A549 (cell line): ENCODE results near the gene AKR1C1. TPM values are rescaled to one million over a fixed set of nuclear protein-coding genes. Genes with fewer than 3 reads are reported as not detected.

Experiments
- ATAC-seq, 2 experiments: fragments of 200-7000 bp in 1 of 2; fragments of >200 bp in 1 of 2; cut with Nextera tagmentation in 1 of 2; cut with Tn5 transposase in 1 of 2; 3 replicates each; pipeline versions ENCODE4 v1.8.0 to v1.9.1; 2018 to 2020; ENCODE audit warnings: mild to moderate bottlenecking in 1 of 2, moderate library complexity in 1 of 2
- CTCF ChIA-PET: fragments of 300-600 bp; sonication (Branson Sonifier 250); formaldehyde crosslinking; extraction: SDS; loops from one replicate; lab custom pipeline; 2021; ENCODE audit warnings: antibody characterized with exemption, inconsistent platforms; lab: Yijun Ruan, JAX
- POLR2A ChIA-PET: fragments of 350-600 bp; formaldehyde crosslinking; extraction: SDS; loops from one replicate; lab custom pipeline; 2021; ENCODE audit warnings: antibody characterized with exemption, inconsistent platforms; lab: Yijun Ruan, JAX
- DNase-seq, 2 experiments: peaks; one replicate each; pipeline versions ENCODE4 v3.0.0 to v3.0.0-alpha.2; 2011 to 2016; ENCODE audit warnings: low read depth in 1 of 2, low spot score in 1 of 2
- FAIRE-seq: peaks from 2 replicates; lab custom pipeline; 2011; peaks lifted over from hg19 to GRCh38; lab: Jason Lieb, UNC
- H3K27ac ChIP-seq, 2 experiments: fragments of >200 bp; sonication (Bioruptor Twin); formaldehyde crosslinking; 3 replicates each; pipeline ENCODE4 v1.5.1; 2016 to 2017
- H3K4me1 ChIP-seq: fragments of >200 bp; sonication (Bioruptor Twin); formaldehyde crosslinking; 3 replicates; pipeline ENCODE4 v1.6.1; 2016
- H3K4me2 ChIP-seq: fragments of >200 bp; sonication (Bioruptor Twin); formaldehyde crosslinking; 3 replicates; pipeline ENCODE4 v1.6.1; 2016
- H3K4me3 ChIP-seq: fragments of >200 bp; sonication (Bioruptor Twin); formaldehyde crosslinking; 3 replicates; pipeline ENCODE4 v1.5.1; 2016
- H3K9me3 ChIP-seq: fragments of >200 bp; sonication (Bioruptor Twin); formaldehyde crosslinking; 3 replicates; pipeline ENCODE4 v1.6.1; 2016
- BHLHE40 ChIP-seq: IDR thresholded peaks from 2 replicates; pipeline ENCODE4 v1.6.1; 2012; ENCODE audit warnings: low read depth, low read length, inconsistent platforms
- CBX8 ChIP-seq: fragments of 200-600 bp; sonication (generic); IDR thresholded peaks from 2 replicates; pipeline ENCODE4 v1.6.1; 2016
- CEBPB ChIP-seq, 2 experiments: fragments of >200 bp in 1 of 2; sonication (Bioruptor Twin) in 1 of 2; formaldehyde crosslinking in 1 of 2; IDR thresholded peaks; 2 replicates each; pipeline ENCODE4 v1.6.1; 2012 to 2016
- CHD2 ChIP-seq: fragments of 150-350 bp; IDR thresholded peaks from 2 replicates; pipeline ENCODE4 v1.6.1; 2014; ENCODE audit warnings: low read length; ENCODE audit not compliant: partially characterized antibody
- EHF ChIP-seq: fragments of 250-450 bp; sonication (Bioruptor Pico); IDR thresholded peaks from 2 replicates; pipeline ENCODE4 v1.5.0; 2020; ENCODE audit warnings: mild to moderate bottlenecking
- EP300 ChIP-seq, 2 experiments: fragments of >200 bp; sonication (Bioruptor Twin); formaldehyde crosslinking; IDR thresholded peaks; 2 replicates in 1 of 2; 3 replicates in 1 of 2; pipeline ENCODE4 v1.6.1; 2016 to 2017
- FOSL2 ChIP-seq, 2 experiments: fragments of 450-650 bp in 1 of 2; fragments of >200 bp in 1 of 2; sonication (Bioruptor Twin) in 1 of 2; formaldehyde crosslinking; IDR thresholded peaks; 2 replicates each; pipeline versions ENCODE4 v1.5.0 to v1.6.1; 2016 to 2020; ENCODE audit warnings: mild to moderate bottlenecking in 1 of 2, moderate library complexity in 1 of 2
- FOXS1 ChIP-seq: fragments of 250-450 bp; sonication (Bioruptor Pico); IDR thresholded peaks from 2 replicates; pipeline ENCODE4 v1.5.0; 2020; ENCODE audit warnings: mild to moderate bottlenecking, moderate library complexity
- HDAC2 ChIP-seq: fragments of 200-600 bp; sonication (generic); IDR thresholded peaks from 2 replicates; pipeline ENCODE4 v1.6.1; 2016
- JUN ChIP-seq, 2 experiments: fragments of >200 bp; sonication (Bioruptor Twin); formaldehyde crosslinking; IDR thresholded peaks; 2 replicates in 1 of 2; 3 replicates in 1 of 2; pipeline ENCODE4 v1.6.1; 2016 to 2017
- JUNB ChIP-seq: fragments of >200 bp; sonication (Bioruptor Twin); formaldehyde crosslinking; IDR thresholded peaks from 2 replicates; pipeline ENCODE4 v1.6.1; 2016
- MAFK ChIP-seq: fragments of 450-650 bp; IDR thresholded peaks from 2 replicates; pipeline ENCODE4 v1.6.1; 2014; ENCODE audit not compliant: partially characterized antibody
- MYC ChIP-seq: IDR thresholded peaks from 2 replicates; pipeline ENCODE4 v1.6.1; 2012; ENCODE audit warnings: mild to moderate bottlenecking, inconsistent platforms, low read length, improper control_type of control experiment, borderline replicate concordance
- NR3C1 ChIP-seq: fragments of >200 bp; sonication (Bioruptor Twin); formaldehyde crosslinking; IDR thresholded peaks from 3 replicates; pipeline ENCODE4 v1.6.1; 2017
- RARB ChIP-seq: fragments of 250-450 bp; sonication (Bioruptor Pico); IDR thresholded peaks from 2 replicates; pipeline ENCODE4 v1.8.0; 2021; ENCODE audit warnings: mild to moderate bottlenecking, moderate library complexity
- WGBS: methylation state at CpG from one replicate; pipeline ENCODE4 v1.1.6; 2017; ENCODE audit errors: missing lambda C conversion rate; 5-methylcytosine and 5-hydroxymethylcytosine counted together
- polyA plus RNA-seq, 4 experiments: library from polyadenylated mRNA; depleted of rRNA in 3 of 4; stranded (reverse); fragments of >200 nt; fragmentation: RNase III in 1 of 4; extraction: RNeasy Plus Mini Kit Qiagen cat#74134 plus additional on column Dnase treatment in 1 of 4; gene quantifications; 2 replicates in 3 of 4; 3 replicates in 1 of 4; pipeline ENCODE4 v1.2.3, GENCODE V29; 2011 to 2017
- TF ChIP-seq, protein P1 (sequence below): fragments of >200 bp; sonication (Bioruptor Twin); formaldehyde crosslinking; IDR thresholded peaks from 2 replicates; pipeline ENCODE4 v1.6.1; 2016
- TF ChIP-seq, protein P2 (sequence below): fragments of 250-450 bp; sonication (Bioruptor Pico); IDR thresholded peaks from 2 replicates; pipeline ENCODE4 v1.5.0; 2020; ENCODE audit warnings: low read depth, mild to moderate bottlenecking, moderate library complexity
- TF ChIP-seq, protein P3 (sequence below): fragments of >200 bp; sonication (Bioruptor Twin); formaldehyde crosslinking; IDR thresholded peaks from 3 replicates; pipeline ENCODE4 v1.5.1; 2016
- TF ChIP-seq, protein P4 (sequence below): fragments of >200 bp; sonication (Bioruptor Twin); formaldehyde crosslinking; IDR thresholded peaks from 3 replicates; pipeline ENCODE4 v1.6.1; 2016

Gene AKR1C1
- polyA plus RNA-seq, 2 of the 4 experiments (the other 2 are of a cell fraction) = 970 to 1,148 TPM

DNA sequence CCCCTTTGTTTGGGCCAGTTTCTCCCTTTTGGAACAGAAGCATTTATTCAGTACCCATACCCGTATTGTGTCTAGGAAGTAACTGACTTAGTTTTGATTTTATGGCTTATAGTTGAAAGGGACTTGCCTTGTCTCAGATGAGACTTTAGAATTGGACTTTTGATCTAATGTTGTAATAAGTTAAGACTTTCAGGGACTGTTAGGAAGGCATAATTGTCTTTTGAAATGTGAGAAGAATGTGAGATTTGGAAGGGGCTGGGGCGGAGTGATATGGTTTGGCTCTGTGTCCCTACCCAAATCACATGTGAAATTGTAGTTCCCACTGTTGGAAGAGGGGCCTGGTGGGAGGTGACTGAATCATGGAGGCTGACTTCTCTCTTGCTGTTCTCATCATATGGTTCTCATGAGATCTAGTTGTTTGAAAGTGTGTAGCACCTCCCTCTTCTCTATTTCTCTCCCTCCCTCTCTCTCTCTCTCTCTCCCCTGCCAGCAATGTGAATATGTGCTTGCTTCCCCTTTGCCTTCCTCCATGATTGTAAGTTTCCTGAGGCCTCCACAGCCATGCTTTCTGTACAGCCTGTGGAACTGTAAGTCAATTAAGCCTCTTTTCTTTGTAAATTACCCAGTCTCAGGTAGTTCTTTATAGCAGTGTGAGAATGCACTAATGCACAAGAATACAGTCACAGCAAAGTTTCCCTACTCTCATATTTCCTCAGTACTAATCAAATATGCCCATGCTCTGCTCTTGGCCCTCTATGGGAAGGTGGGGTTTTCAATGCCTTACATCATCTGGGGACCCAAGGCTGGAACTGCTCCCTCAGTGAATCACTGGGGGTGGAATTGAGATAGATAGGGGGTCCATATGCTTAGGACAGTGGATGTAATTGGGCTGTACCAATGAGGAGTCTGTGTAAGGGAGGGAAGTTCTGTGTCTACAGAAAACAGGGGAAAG, 17.2 kb upstream of the AKR1C1 start:
- 86% methylated on average over 2 of the region's 2 CpGs for WGBS
- CTCF ChIA-PET = interaction anchor here (1.4 to 2.1 kb wide), 2 partner anchors 96 to 97 kb away, joined by 5 to 9 read pairs; no protein-coding TSS in a partner anchor

DNA sequence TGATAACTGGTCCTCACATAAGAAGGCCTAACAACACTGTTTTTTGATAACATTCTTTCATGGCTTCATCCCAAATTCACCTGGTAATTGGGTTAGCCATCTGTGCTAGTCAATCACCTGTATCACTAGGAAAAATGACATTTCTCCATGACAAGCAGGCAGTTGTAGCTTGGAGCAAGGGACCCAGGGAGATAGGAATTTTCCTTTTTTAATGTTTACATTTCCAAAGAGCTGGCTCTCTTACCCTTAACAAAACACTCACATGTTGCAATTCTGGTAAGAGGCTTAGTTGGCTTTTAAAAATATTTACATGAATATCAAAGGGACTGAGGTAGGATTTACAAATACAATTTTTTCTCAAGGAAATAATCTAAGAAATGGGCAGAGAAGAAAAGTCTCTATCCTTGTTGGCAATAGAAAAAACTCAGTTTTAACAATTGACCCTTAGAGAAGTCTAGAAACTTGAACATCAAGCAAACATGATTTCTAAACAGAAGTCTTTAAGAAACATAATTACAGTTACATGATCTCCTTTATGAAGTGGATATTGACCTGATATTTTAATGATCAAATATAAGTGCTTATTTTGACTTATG, 16.1 kb upstream of the AKR1C1 start:
- H3K9me3 ChIP-seq = peaks cover 11% of the 10 kb centered on the region; the same call in 2 of the 3 replicates
- peak; percentile 20 to 44; a peak in 3 of 6 replicates for ATAC-seq
- DNase-seq = peak in 1 of 2 experiments; percentile 49
- H3K4me2 ChIP-seq = peak overlapping the region; percentile 77
- peaks cover 75% of the 10 kb centered on the region for H3K4me1 ChIP-seq
- CTCF ChIA-PET = interaction anchor here (1.6 to 2.1 kb wide), 2 partner anchors 98 to 134 kb away, joined by 4 to 9 read pairs; no protein-coding TSS in a partner anchor
- POLR2A ChIA-PET = interaction anchor here (0.9 to 3.3 kb wide), 4 partner anchors 16 to 338 kb away, joined by 3 to 15 read pairs (median 4); partner anchors contain the start of gene AKR1C1
- TF ChIP-seq EHF (CRISPR knock-in tag) = 0 out of 2 replicates have a peak, but pooled peaks have one; percentile 18
- TF ChIP-seq EP300 (IDR thresholded peaks at IDR 0.05) = peak; percentile 34 to 53; a peak in 2 of 5 replicates
- TF ChIP-seq, protein P1, sequence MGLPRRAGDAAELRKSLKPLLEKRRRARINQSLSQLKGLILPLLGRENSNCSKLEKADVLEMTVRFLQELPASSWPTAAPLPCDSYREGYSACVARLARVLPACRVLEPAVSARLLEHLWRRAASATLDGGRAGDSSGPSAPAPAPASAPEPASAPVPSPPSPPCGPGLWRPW = peak; percentile 40; the same call in 1 of the 2 replicates
- TF ChIP-seq MAFK = no peak
- TF ChIP-seq CEBPB (IDR thresholded peaks at IDR 0.05) = peak; percentile 82 to 88
- no peak for TF ChIP-seq HDAC2
- TF ChIP-seq, protein P2, sequence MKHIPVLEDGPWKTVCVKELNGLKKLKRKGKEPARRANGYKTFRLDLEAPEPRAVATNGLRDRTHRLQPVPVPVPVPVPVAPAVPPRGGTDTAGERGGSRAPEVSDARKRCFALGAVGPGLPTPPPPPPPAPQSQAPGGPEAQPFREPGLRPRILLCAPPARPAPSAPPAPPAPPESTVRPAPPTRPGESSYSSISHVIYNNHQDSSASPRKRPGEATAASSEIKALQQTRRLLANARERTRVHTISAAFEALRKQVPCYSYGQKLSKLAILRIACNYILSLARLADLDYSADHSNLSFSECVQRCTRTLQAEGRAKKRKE = no peak
- 0 out of 5 replicates have a peak, but pooled peaks of 1 of the 2 experiments have one; percentile 26 for TF ChIP-seq JUN (IDR thresholded peaks at IDR 0.05)
- no peak for TF ChIP-seq MYC
- H3K27ac ChIP-seq = peak overlapping the region; percentile 89 to 91
- peak overlapping the region; percentile 6; the same call in 1 of the 3 replicates for H3K4me3 ChIP-seq
- no peak for FAIRE-seq

More for the DNA sequence above, 17.2 kb upstream of the AKR1C1 start:
- H3K4me3 ChIP-seq = no peak overlapping the region
- ATAC-seq (no peak), DNase-seq (no peak), FAIRE-seq (no peak)
- H3K4me2 ChIP-seq = peak overlapping the region; percentile 77
- POLR2A ChIA-PET = no interaction called here
- TF ChIP-seq JUNB (no peak), FOSL2 (IDR thresholded peaks at IDR 0.05) (no peak), FOSL2 (CRISPR knock-in tag; IDR thresholded peaks at IDR 0.05) (0 out of 2 replicates have a peak, but pooled peaks have one; percentile 4)
- peaks cover 11% of the 10 kb centered on the region; the same call in 2 of the 3 replicates for H3K9me3 ChIP-seq
- H3K4me1 ChIP-seq = peaks cover 86% of the 10 kb centered on the region
- peak overlapping the region; percentile 89 to 91 for H3K27ac ChIP-seq

DNA sequence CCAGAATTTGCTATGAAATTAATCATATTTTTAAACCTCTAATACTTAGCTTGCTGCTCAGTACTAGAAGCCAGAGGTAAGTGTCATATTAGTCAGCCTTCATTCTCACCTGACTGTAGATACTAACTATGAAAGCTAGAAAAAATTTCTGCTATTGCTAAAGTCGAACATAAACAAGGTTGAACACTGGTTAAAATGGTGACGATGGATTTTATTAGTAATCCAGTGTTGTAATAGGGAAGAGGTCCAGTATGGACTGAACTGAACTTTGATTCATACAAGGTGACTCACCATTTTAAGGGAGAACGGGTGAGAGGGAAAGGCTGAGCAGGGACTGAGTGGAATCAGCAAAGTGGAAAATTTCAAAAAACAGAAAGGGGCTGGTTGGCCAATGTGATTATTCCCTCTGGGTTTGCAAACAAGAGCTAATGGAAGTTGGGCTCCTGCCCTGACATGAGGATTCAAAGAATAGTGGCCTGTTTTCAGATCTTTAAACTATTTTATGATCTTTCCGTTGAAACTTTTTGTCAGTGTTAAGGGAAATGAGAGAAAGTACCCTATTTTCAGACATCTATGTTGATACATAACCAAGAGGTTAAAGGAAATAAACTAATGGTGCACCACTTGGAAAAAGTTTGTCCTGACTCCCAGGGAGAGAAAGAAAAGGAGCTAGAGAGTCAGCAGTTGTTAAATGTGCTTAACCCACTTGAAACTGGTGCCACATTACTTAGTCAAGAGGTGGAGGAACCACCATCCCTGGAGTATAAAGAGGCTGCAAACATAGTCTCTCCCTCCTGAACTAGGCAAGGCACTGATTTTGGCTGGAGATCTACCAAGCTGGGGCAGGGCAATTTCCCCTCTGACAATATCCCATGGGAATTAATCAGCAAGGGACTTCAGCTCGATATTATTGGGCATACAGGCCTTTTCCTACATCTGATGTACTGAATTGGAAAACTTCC, 15.3 kb upstream of the AKR1C1 start:
- FAIRE-seq (peak; percentile 88), ATAC-seq (peak; percentile 92 to 93), DNase-seq (peak; percentile 92)
- ChIA-PET POLR2A (interaction anchor here (0.9 to 3.3 kb wide), 6 partner anchors 15 to 337 kb away, joined by 3 to 15 read pairs (median 4); partner anchors contain the start of gene AKR1C1), CTCF (interaction anchor here (1.6 to 2.1 kb wide), 2 partner anchors 98 to 135 kb away, joined by 4 to 9 read pairs; no protein-coding TSS in a partner anchor)
- peak overlapping the region; percentile 6; the same call in 1 of the 3 replicates for H3K4me3 ChIP-seq
- peaks cover 11% of the 10 kb centered on the region; the same call in 2 of the 3 replicates for H3K9me3 ChIP-seq
- H3K4me2 ChIP-seq = peak overlapping the region; percentile 77
- peak overlapping the region; percentile 89 to 91 for H3K27ac ChIP-seq
- peaks cover 71% of the 10 kb centered on the region for H3K4me1 ChIP-seq
- WGBS = 11% methylated on average over 5 of the region's 5 CpGs
- TF ChIP-seq BHLHE40 (peak; percentile 51; the same call in 1 of the 2 replicates), CHD2 (no peak), CBX8 (no peak), JUNB (peak; percentile 88), FOXS1 (CRISPR knock-in tag) (peak; percentile 64; the same call in 1 of the 2 replicates), JUN (IDR thresholded peaks at IDR 0.05) (peak; percentile 72 to 78; a peak in 3 of 5 replicates), NR3C1 (no peak), RARB (CRISPR knock-in tag) (no peak), FOSL2 (IDR thresholded peaks at IDR 0.05) (peak; percentile 92), FOSL2 (CRISPR knock-in tag; IDR thresholded peaks at IDR 0.05) (peak; percentile 99)
- TF ChIP-seq, protein P3, sequence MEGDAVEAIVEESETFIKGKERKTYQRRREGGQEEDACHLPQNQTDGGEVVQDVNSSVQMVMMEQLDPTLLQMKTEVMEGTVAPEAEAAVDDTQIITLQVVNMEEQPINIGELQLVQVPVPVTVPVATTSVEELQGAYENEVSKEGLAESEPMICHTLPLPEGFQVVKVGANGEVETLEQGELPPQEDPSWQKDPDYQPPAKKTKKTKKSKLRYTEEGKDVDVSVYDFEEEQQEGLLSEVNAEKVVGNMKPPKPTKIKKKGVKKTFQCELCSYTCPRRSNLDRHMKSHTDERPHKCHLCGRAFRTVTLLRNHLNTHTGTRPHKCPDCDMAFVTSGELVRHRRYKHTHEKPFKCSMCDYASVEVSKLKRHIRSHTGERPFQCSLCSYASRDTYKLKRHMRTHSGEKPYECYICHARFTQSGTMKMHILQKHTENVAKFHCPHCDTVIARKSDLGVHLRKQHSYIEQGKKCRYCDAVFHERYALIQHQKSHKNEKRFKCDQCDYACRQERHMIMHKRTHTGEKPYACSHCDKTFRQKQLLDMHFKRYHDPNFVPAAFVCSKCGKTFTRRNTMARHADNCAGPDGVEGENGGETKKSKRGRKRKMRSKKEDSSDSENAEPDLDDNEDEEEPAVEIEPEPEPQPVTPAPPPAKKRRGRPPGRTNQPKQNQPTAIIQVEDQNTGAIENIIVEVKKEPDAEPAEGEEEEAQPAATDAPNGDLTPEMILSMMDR = no peak
- TF ChIP-seq, protein P4, sequence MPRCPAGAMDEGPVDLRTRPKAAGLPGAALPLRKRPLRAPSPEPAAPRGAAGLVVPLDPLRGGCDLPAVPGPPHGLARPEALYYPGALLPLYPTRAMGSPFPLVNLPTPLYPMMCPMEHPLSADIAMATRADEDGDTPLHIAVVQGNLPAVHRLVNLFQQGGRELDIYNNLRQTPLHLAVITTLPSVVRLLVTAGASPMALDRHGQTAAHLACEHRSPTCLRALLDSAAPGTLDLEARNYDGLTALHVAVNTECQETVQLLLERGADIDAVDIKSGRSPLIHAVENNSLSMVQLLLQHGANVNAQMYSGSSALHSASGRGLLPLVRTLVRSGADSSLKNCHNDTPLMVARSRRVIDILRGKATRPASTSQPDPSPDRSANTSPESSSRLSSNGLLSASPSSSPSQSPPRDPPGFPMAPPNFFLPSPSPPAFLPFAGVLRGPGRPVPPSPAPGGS = peak; percentile 25; the same call in 1 of the 3 replicates
- TF ChIP-seq, protein P2 = 0 out of 2 replicates have a peak, but pooled peaks have one; percentile 31
